ENCODE results near the gene MB21D2.
"Not testable (repeated sequence)": the region's sequence is repeated elsewhere in the genome, so short reads cannot be mapped to it uniquely, and the experiment has no call there.

MB21D2 gene, protein sequence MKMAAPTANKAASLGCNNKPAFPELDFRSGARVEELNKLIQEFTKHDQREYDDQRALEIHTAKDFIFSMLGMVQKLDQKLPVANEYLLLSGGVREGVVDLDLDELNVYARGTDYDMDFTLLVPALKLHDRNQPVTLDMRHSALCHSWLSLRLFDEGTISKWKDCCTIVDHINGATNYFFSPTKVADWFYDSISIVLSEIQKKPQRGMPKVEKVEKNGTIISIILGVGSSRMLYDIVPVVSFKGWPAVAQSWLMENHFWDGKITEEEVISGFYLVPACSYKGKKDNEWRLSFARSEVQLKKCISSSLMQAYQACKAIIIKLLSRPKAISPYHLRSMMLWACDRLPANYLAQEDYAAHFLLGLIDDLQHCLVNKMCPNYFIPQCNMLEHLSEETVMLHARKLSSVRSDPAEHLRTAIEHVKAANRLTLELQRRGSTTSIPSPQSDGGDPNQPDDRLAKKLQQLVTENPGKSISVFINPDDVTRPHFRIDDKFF

DNA sequence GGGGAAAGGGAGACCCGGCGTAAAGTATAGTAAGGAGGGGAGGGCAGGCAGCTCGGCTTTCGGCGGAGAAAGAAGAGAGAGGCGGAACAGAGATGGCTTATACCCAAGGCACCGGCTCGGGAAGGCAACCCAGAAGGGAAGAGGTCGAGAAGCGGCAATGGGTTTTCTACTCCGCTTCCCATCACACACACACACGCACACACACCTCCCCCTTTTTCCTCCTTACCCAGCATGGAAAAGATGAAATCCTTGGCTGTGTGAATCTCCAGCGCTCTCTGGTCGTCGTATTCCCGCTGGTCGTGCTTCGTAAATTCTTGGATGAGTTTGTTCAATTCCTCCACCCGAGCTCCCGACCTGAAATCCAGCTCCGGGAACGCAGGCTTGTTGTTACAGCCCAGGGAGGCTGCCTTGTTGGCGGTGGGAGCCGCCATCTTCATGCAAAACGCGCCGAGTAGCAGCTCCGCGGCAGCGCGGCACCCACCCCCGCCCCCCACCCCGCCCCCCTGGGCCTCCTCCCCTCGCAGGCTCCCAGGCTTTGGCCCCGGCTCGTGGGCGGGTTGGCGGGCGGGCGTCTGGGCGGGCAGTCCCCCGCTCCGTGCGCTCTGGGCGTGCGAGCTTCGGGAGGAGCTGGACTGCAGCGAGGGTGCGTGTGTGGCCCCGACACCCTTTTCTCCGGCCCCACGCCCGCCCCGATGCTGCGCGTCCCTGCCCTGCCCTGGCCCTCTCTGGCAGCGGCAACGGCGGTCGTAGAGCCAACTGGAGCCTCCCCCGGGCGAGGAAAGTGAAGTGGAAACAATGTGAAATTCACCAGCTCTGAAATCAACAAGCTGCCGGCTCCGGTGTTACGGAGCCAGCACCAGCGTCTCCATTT is at the start of gene MB21D2:
TSS of gene MB21D2 (minus strand) at position 453 of the 871 bp plus-strand sequence. CDS start at position 437, 16 bp downstream.
- DNase-seq (ENCODE audit: low read depth in 2 of 2): peak; percentile 13 to 36

GRCh38 chr3:192964959-192965719 is 47.5 kb upstream of the MB21D2 start:
- DNase-seq (ENCODE audit: low read depth in 2 of 2): not testable (repeated sequence)

- no peak for DNase-seq (ENCODE audit: low read depth in 2 of 2)
Observed at GRCh38 chr3:192959773-192960172, 42.1 kb upstream of the MB21D2 start.

- DNase-seq (ENCODE audit: low read depth in 2 of 2): no peak
Observed at GRCh38 chr3:192958219-192958872, 40.7 kb upstream of the MB21D2 start.

GRCh38 chr3:192957441-192958021 is 39.9 kb upstream of the MB21D2 start:
- no peak for DNase-seq (ENCODE audit: low read depth in 2 of 2)

GRCh38 chr3:192953926-192954325 is 36.3 kb upstream of the MB21D2 start:
- no peak for DNase-seq (ENCODE audit: low read depth in 2 of 2)

- DNase-seq (ENCODE audit: low read depth in 2 of 2): no peak
Observed at GRCh38 chr3:192947421-192947820, 29.8 kb upstream of the MB21D2 start.

DNA sequence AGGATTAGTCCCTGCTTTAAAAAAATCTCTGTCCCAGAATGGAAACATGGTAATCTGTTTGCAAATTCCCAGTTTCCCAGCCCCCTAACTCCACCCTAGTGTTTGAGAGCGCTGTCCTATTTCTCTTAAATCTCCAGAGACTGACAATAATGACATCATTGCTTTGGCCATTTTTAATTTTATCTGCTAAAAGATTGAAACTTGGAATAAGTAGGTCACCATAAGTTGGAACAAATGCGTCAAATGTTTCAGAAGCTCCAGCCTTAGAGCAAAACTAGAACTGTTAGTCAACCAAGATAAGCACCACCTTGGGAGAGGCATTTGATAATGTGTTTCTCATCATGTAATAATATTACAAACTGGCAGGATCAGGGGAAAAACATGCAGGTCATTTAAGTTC is 25.7 kb upstream of the MB21D2 start:
- DNase-seq (ENCODE audit: low read depth in 2 of 2): no peak

DNA sequence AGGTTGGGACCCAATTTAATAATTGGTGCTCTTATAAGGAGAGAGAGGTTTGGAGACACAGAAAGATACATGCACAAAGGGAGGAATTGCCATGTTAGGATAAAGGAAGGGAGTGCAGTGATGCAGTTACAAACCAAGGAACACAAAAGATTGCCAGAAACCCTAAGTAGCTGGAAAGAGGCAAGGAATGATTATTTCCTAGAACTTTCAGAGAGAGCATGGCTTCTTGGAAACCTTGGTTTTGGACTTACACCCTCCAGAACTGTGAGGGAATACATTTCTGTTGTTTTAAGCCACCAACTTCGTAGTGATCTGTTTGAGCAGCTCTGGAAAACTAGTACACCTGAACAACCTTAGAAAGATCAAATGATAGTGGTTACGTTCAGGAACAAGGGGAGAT is 25.0 kb upstream of the MB21D2 start:
- no peak for DNase-seq (ENCODE audit: low read depth in 2 of 2)

GRCh38 chr3:192940129-192940528 is 22.5 kb upstream of the MB21D2 start:
- no peak for DNase-seq (ENCODE audit: low read depth in 2 of 2)

- no peak for DNase-seq (ENCODE audit: low read depth in 2 of 2)
Observed at GRCh38 chr3:192935441-192935840, 17.8 kb upstream of the MB21D2 start.

- DNase-seq (ENCODE audit: low read depth in 2 of 2): no peak
Observed at GRCh38 chr3:192933779-192934460, 16.3 kb upstream of the MB21D2 start.

- DNase-seq (ENCODE audit: low read depth in 2 of 2): no peak
Observed at GRCh38 chr3:192933259-192933658, 15.6 kb upstream of the MB21D2 start.

GRCh38 chr3:192931825-192932224 is 14.2 kb upstream of the MB21D2 start:
- DNase-seq (ENCODE audit: low read depth in 2 of 2): no peak

GRCh38 chr3:192930577-192930976 is 12.9 kb upstream of the MB21D2 start:
- DNase-seq (ENCODE audit: low read depth in 2 of 2): no peak

- DNase-seq (ENCODE audit: low read depth in 2 of 2): no peak
Observed at GRCh38 chr3:192929755-192930547, 12.3 kb upstream of the MB21D2 start.

GRCh38 chr3:192929146-192929545 is 11.5 kb upstream of the MB21D2 start:
- no peak for DNase-seq (ENCODE audit: low read depth in 2 of 2)

- DNase-seq (ENCODE audit: low read depth in 2 of 2): no peak
Observed at GRCh38 chr3:192928720-192929119, 11.1 kb upstream of the MB21D2 start.

DNA sequence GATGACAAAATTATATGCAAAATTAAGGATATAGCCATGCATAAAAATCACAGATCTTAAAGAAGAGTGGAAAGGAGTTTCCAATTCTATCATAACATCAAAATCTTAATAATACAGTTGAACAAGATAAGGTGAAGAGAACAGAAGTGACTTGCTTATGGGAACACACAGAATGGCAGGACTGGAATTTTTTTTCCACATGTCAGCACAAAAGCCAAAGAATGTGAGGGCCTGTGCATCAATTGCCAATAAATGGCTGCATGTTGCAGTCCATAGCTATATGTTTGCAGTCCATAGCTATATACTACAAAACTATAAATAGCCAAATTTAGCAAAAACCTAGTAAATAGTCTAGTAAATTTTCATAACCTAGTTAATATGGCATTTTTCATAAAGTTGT is 10.4 kb upstream of the MB21D2 start:
- DNase-seq (ENCODE audit: low read depth in 2 of 2): no peak

DNA sequence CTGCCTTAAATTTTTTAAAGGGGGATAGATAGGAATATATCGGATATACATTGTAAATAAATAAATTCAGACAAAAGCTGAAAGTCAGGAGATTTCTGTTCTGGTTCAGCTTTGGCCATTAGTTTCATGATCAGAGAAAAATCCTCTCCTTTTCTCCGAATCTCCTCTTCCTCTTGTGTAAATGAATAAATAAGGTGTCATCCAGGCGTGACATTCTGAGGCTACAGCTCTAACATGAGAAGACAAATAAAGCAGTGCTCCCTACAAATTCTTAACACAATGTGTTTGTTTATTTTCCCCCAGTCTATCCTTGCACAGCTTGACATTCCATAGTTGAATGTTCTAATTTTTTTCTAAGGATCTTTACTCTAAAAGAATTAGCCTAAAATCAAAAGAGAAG is 9.4 kb upstream of the MB21D2 start:
- DNase-seq (ENCODE audit: low read depth in 2 of 2): no peak
